Neural cell (in vitro differentiated cells): ENCODE measurements around the gene ACOX3. TPM values are rescaled to one million over a fixed set of nuclear protein-coding genes. Genes with fewer than 3 reads are reported as not detected.

ENCODE experiments used
- H2AFZ ChIP-seq: fragments of 200-600, 300-800 bp; sonication (generic), shearing (Covaris generic); 2 replicates; pipeline ENCODE4 v1.6.0; 2014; ENCODE audit warnings: low read depth, mild to moderate bottlenecking, antibody characterized with exemption, low read length, moderate library complexity
- H3F3A ChIP-seq: fragments of 200-600 bp; shearing (Covaris generic); 2 replicates; pipeline ENCODE4 v1.6.1; 2016; ENCODE audit warnings: mild to moderate bottlenecking, moderate library complexity, mixed read lengths, antibody characterized with exemption, low read length; ENCODE audit not compliant: insufficient read depth, poor library complexity, severe bottlenecking
- H3K27ac ChIP-seq: fragments of 200-600, 300-800 bp; sonication (generic), shearing (Covaris generic); 2 replicates; pipeline ENCODE4 v1.5.1; 2014; ENCODE audit warnings: mild to moderate bottlenecking, low read length, moderate library complexity
- H3K27me3 ChIP-seq: fragments of 300-800, 200-600 bp; sonication (generic), shearing (Covaris generic); 2 replicates; pipeline ENCODE4 v1.6.0; 2014; ENCODE audit warnings: mild to moderate bottlenecking, low read depth, low read length, moderate library complexity; ENCODE audit not compliant: insufficient read depth
- H3K36me3 ChIP-seq: fragments of 300-800, 200-600 bp; sonication (generic), shearing (Covaris generic); 2 replicates; pipeline ENCODE4 v1.5.1; 2014; ENCODE audit warnings: mild to moderate bottlenecking, antibody characterized with exemption, low read length, moderate library complexity; ENCODE audit not compliant: insufficient read depth
- H3K4me2 ChIP-seq: fragments of 300-800, 200-600 bp; sonication (generic), shearing (Covaris generic); 2 replicates; pipeline ENCODE4 v1.6.0; 2014; ENCODE audit warnings: mild to moderate bottlenecking, low read length
- H3K4me3 ChIP-seq: fragments of 300-800, 200-600 bp; sonication (generic), shearing (Covaris generic); 2 replicates; pipeline ENCODE4 v1.5.1; 2014; ENCODE audit warnings: mild to moderate bottlenecking, low read length, moderate library complexity
- H3K79me2 ChIP-seq: fragments of 200-600 bp; shearing (Covaris generic); replicated peaks from 2 replicates; pipeline ENCODE4 v1.6.0; 2014; ENCODE audit warnings: mild to moderate bottlenecking, low read length, moderate library complexity; ENCODE audit not compliant: insufficient read depth
- H3K9ac ChIP-seq: fragments of 300-800, 200-600 bp; sonication (generic), shearing (Covaris generic); 2 replicates; pipeline ENCODE4 v1.6.1; 2016; ENCODE audit warnings: mild to moderate bottlenecking, low read length, mixed read lengths
- H3K9me2 ChIP-seq: fragments of 200-600 bp; shearing (Covaris generic); 2 replicates; pipeline ENCODE4 v1.6.1; 2016; ENCODE audit warnings: mild to moderate bottlenecking, low read length, mixed read lengths; ENCODE audit not compliant: insufficient read depth
- H3K9me3 ChIP-seq: fragments of 200-600, 300-800 bp; sonication (generic), shearing (Covaris generic); 2 replicates; pipeline ENCODE4 v1.6.1; 2016; ENCODE audit warnings: mild to moderate bottlenecking, mixed run types, low read length, moderate library complexity, mixed read lengths
- H4K20me1 ChIP-seq: fragments of 200-600 bp; shearing (Covaris generic); 2 replicates; pipeline ENCODE4 v1.6.1; 2016; ENCODE audit warnings: mild to moderate bottlenecking, mixed run types; ENCODE audit not compliant: insufficient read depth
- CTCF ChIP-seq: fragments of 450-650 bp; IDR thresholded peaks from 2 replicates; pipeline ENCODE4 v1.5.1; 2014; ENCODE audit warnings: antibody characterized with exemption, mild to moderate bottlenecking, moderate library complexity; ENCODE audit not compliant: poor library complexity, severe bottlenecking
- EP300 ChIP-seq: fragments of 450-650 bp; conservative IDR thresholded peaks from 2 replicates; pipeline ENCODE4 v1.6.1; 2014; ENCODE audit warnings: antibody characterized with exemption, mild to moderate bottlenecking, moderate library complexity; ENCODE audit not compliant: poor library complexity, severe bottlenecking
- EZH2 ChIP-seq: fragments of 200-600, 300-800 bp; shearing (Covaris generic), sonication (generic); IDR thresholded peaks from 2 replicates; pipeline ENCODE4 v1.6.1; 2014; ENCODE audit warnings: antibody characterized with exemption, low read length, borderline replicate concordance, mild to moderate bottlenecking; ENCODE audit not compliant: insufficient read depth, poor library complexity, severe bottlenecking
- MXI1 ChIP-seq: fragments of 450-650 bp; conservative IDR thresholded peaks from 2 replicates; pipeline ENCODE4 v1.6.1; 2014; ENCODE audit warnings: antibody characterized with exemption, mild to moderate bottlenecking; ENCODE audit not compliant: poor library complexity, severe bottlenecking
- POLR2AphosphoS5 ChIP-seq: IDR thresholded peaks from 2 replicates; pipeline ENCODE4 v1.6.1; 2012
- RAD21 ChIP-seq: fragments of 450-650 bp; conservative IDR thresholded peaks from 2 replicates; pipeline ENCODE4 v1.6.1; 2014; ENCODE audit warnings: antibody characterized with exemption, mild to moderate bottlenecking, moderate library complexity
- SMC3 ChIP-seq: fragments of 450-650 bp; conservative IDR thresholded peaks from 2 replicates; pipeline ENCODE4 v1.6.1; 2014; ENCODE audit warnings: antibody characterized with exemption, mild to moderate bottlenecking, moderate library complexity; ENCODE audit not compliant: poor library complexity
- TAF1 ChIP-seq: IDR thresholded peaks from 2 replicates; pipeline ENCODE4 v1.6.1; 2012; ENCODE audit warnings: low read depth
- polyA plus RNA-seq: library from polyadenylated mRNA; depleted of rRNA; stranded (reverse); fragments of >200 nt; gene quantifications from 2 replicates; pipeline ENCODE4 v1.2.3, GENCODE V29; 2014
- TF ChIP-seq, protein P1 (sequence below): IDR thresholded peaks from 2 replicates; pipeline ENCODE4 v1.6.1; 2012; ENCODE audit warnings: borderline replicate concordance

The ACOX3 gene
- polyA plus RNA-seq, 1 donor from 2014 or later: 13.2 TPM

DNA sequence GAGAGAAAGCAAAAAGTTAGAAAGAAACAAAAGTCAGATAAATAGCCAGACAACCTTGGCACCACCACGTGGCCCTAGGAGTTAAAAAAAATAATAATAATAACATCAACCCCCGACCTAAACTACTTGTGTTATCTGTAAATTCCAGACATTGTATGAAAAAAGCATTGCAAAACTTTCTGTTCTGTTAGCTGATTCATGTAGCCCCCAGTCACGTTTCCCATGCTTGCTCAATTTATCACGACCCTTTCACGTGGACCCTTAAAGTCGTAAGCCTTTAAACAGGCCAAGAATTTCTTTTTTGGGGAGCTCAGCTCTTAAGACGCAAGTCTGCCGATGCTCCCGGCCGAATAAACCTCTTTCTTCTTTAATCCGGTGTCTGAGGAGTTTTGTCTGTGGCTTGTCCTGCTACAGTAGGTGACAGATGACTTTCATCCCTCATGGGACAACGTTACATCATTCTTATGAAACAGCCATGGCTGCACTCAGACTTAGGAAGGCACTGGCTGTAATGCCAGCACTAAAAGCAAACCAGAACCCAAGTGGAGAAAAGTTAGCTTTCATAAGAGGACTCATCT, 520 bp downstream of the ACOX3 start:
- H3K4me2 ChIP-seq: peak overlapping the region; percentile 89
- H3K9me3 ChIP-seq: no peaks in the 10 kb centered on the region
- peak overlapping the region; percentile 99 for H3K4me3 ChIP-seq
- H2AFZ ChIP-seq: peak overlapping the region; percentile 82
- H4K20me1 ChIP-seq: no peaks in the 10 kb centered on the region
- no peaks in the 10 kb centered on the region for H3K36me3 ChIP-seq
- no peaks in the 10 kb centered on the region for H3K9me2 ChIP-seq
- H3K79me2 ChIP-seq: peaks cover 32% of the 10 kb centered on the region
- TF ChIP-seq EZH2 (no peak), CTCF (no peak), MXI1 (no peak)
- H3F3A ChIP-seq: no peaks in the 10 kb centered on the region
- H3K27ac ChIP-seq: peak overlapping the region; percentile 73
- H3K9ac ChIP-seq: peak overlapping the region; percentile 75
- no peaks in the 10 kb centered on the region for H3K27me3 ChIP-seq

GRCh38 chr4:8439168-8439567, 1.4 kb downstream of the ACOX3 start:
- Histone ChIP-seq H3K79me2 (peaks cover 32% of the 10 kb centered on the region), H3K36me3 (no peaks in the 10 kb centered on the region), H3K4me3 (peak overlapping the region; percentile 99), H3K27me3 (no peaks in the 10 kb centered on the region), H2AFZ (no peak overlapping the region), H3K9ac (no peak overlapping the region), H3F3A (no peaks in the 10 kb centered on the region), H3K27ac (no peak overlapping the region), H3K9me2 (no peaks in the 10 kb centered on the region), H4K20me1 (no peaks in the 10 kb centered on the region), H3K9me3 (no peaks in the 10 kb centered on the region), H3K4me2 (no peak overlapping the region)
- TF ChIP-seq, protein P1, sequence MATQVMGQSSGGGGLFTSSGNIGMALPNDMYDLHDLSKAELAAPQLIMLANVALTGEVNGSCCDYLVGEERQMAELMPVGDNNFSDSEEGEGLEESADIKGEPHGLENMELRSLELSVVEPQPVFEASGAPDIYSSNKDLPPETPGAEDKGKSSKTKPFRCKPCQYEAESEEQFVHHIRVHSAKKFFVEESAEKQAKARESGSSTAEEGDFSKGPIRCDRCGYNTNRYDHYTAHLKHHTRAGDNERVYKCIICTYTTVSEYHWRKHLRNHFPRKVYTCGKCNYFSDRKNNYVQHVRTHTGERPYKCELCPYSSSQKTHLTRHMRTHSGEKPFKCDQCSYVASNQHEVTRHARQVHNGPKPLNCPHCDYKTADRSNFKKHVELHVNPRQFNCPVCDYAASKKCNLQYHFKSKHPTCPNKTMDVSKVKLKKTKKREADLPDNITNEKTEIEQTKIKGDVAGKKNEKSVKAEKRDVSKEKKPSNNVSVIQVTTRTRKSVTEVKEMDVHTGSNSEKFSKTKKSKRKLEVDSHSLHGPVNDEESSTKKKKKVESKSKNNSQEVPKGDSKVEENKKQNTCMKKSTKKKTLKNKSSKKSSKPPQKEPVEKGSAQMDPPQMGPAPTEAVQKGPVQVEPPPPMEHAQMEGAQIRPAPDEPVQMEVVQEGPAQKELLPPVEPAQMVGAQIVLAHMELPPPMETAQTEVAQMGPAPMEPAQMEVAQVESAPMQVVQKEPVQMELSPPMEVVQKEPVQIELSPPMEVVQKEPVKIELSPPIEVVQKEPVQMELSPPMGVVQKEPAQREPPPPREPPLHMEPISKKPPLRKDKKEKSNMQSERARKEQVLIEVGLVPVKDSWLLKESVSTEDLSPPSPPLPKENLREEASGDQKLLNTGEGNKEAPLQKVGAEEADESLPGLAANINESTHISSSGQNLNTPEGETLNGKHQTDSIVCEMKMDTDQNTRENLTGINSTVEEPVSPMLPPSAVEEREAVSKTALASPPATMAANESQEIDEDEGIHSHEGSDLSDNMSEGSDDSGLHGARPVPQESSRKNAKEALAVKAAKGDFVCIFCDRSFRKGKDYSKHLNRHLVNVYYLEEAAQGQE: no peak
- TF ChIP-seq TAF1 (no peak), SMC3 (no peak), POLR2AphosphoS5 (no peak), EP300 (no peak), RAD21 (no peak), EZH2 (no peak)

DNA sequence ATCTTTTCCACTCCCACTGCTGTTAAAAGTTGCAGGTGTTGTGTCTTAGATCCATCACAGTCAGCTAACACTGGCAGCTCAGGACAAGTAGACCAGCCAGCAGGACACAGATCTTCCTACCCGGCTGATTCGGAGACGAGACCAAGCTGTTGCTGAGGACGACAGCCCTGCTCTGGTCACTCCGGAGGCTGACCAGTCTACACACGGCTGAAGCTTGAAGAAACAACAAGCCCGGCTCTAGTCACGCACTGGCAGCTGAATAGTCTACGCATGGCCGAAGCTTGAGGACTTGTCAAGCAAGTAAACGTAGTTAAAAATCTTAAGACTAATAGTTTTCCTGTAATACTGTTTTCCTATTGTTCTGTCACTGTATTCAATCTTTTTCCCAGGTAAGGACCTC, 1.8 kb downstream of the ACOX3 start:
- TF ChIP-seq, protein P1: no peak
- TF ChIP-seq RAD21: no peak
- no peak for TF ChIP-seq EP300
- TF ChIP-seq MXI1: no peak
- TF ChIP-seq EZH2: no peak
- no peak for TF ChIP-seq TAF1
- TF ChIP-seq CTCF: no peak
- no peak for TF ChIP-seq SMC3
- no peak for TF ChIP-seq POLR2AphosphoS5
- Histone ChIP-seq H3K4me2 (no peak overlapping the region), H3K9me2 (no peaks in the 10 kb centered on the region), H3K9ac (no peak overlapping the region), H3K9me3 (no peaks in the 10 kb centered on the region), H3F3A (no peaks in the 10 kb centered on the region), H3K36me3 (no peaks in the 10 kb centered on the region), H3K27me3 (no peaks in the 10 kb centered on the region), H3K79me2 (peaks cover 32% of the 10 kb centered on the region), H3K4me3 (no peak overlapping the region), H3K27ac (no peak overlapping the region), H2AFZ (no peak overlapping the region), H4K20me1 (no peaks in the 10 kb centered on the region)
